Stimulated activated naive CD8-positive, alpha-beta T cell treated with anti-CD3 and anti-CD28 coated beads, Interleukin-15, amount 100 ng/mL, for 72 hours (primary cell): ENCODE data around the gene STXBP2.
A peak's percentile ranks its signal among the peaks of the same experiment; 100 is the strongest.

ENCODE experiments used
- ATAC-seq: fragments of 150-1000 bp; cut with Tn5 transposase; 2 replicates; pipeline ENCODE4 v1.10.0; 2021; ENCODE audit warnings: mild to moderate bottlenecking, moderate library complexity
- DNase-seq, 2 donors: peaks; one replicate each; pipeline ENCODE4 v3.0.0; 2021 to 2022
- H3K27ac Mint-ChIP-seq, 2 donors: one replicate each; pipeline ENCODE4 v1.8.0; 2022; ENCODE audit warnings: mild to moderate bottlenecking in 2 of 2, mixed read lengths in 2 of 2, moderate library complexity in 2 of 2
- H3K27me3 Mint-ChIP-seq: one replicate; pipeline ENCODE4 v1.8.0; 2022; ENCODE audit warnings: mixed read lengths
- H3K4me1 Mint-ChIP-seq: one replicate; pipeline ENCODE4 v1.8.0; 2022; ENCODE audit warnings: mild to moderate bottlenecking, mixed read lengths
- H3K4me3 Mint-ChIP-seq, 2 donors: one replicate each; pipeline ENCODE4 v1.8.0; 2022; ENCODE audit warnings: mild to moderate bottlenecking in 2 of 2, mixed read lengths in 2 of 2, moderate library complexity in 1 of 2
- H3K9me3 Mint-ChIP-seq, 2 donors: one replicate each; pipeline ENCODE4 v1.8.0; 2022; ENCODE audit warnings: mixed read lengths in 2 of 2

STXBP2 gene

GRCh38 chr19:7654401-7654800, 17.5 kb downstream of the STXBP2 start:
- no peak for ATAC-seq
- Mint-ChIP-seq H3K4me1 (peaks cover 48% of the 10 kb centered on the region), H3K4me3 (no peak overlapping the region), H3K27me3 (no peaks in the 10 kb centered on the region), H3K9me3 (no peaks in the 10 kb centered on the region), H3K27ac (peak overlapping the region in 1 of 2 donors; percentile 31)
- no peak for DNase-seq

GRCh38 chr19:7655581-7655980, 18.7 kb downstream of the STXBP2 start:
- DNase-seq, result no peak
- no peak for ATAC-seq
- H3K9me3 Mint-ChIP-seq, result no peaks in the 10 kb centered on the region
- peak overlapping the region in 1 of 2 donors; percentile 12 for H3K4me3 Mint-ChIP-seq
- no peaks in the 10 kb centered on the region for H3K27me3 Mint-ChIP-seq
- H3K4me1 Mint-ChIP-seq, result peaks cover 48% of the 10 kb centered on the region
- H3K27ac Mint-ChIP-seq, result peak overlapping the region in 1 of 2 donors; percentile 64

DNA sequence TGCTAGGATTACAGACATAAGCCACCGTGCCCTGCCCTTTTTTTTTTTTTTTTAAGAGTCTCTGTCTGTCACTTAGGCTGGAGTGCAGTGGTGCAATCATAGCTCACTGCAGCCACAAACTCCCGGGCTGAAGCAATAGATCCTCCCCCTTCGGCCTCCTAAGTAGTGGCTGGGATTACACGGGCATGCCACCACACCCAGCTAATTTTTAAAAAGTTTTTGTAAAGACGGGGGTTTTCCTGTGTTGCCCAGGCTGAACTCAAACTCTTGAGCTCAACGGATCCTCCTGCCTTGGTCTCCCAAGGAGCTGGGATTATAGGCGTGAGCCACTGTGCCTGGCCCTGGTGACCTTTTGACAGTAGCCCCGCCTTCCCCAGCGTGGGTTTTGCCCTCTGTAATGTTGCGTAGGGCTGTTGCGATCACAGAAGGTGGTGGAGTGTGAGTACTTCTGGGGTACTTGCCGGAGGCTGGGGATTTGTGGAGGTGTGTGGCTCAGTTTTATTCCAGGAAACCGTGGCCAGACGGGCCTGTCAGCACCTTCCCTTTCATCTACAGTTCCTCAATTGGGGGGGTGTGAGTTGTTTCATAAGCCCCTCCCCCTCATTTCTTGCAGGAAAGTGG, 20.3 kb downstream of the STXBP2 start:
- H3K9me3 Mint-ChIP-seq, result no peaks in the 10 kb centered on the region
- H3K27ac Mint-ChIP-seq, result peak overlapping the region; percentile 82 to 91
- peak overlapping the region; percentile 77 to 80 for H3K4me3 Mint-ChIP-seq
- H3K27me3 Mint-ChIP-seq, result no peaks in the 10 kb centered on the region
- peak; percentile 64 to 80 for DNase-seq
- ATAC-seq, result peak; percentile 88
- peaks cover 44% of the 10 kb centered on the region for H3K4me1 Mint-ChIP-seq

- DNase-seq (peak; percentile 61 to 76), ATAC-seq (peak; percentile 87)
- H3K9me3 Mint-ChIP-seq, result no peaks in the 10 kb centered on the region
- no peaks in the 10 kb centered on the region for H3K27me3 Mint-ChIP-seq
- H3K4me1 Mint-ChIP-seq, result peaks cover 34% of the 10 kb centered on the region
- peak overlapping the region; percentile 82 to 91 for H3K27ac Mint-ChIP-seq
- H3K4me3 Mint-ChIP-seq, result peak overlapping the region; percentile 77 to 80
Observed at GRCh38 chr19:7658219-7658686, 21.3 kb downstream of the STXBP2 start.

DNA sequence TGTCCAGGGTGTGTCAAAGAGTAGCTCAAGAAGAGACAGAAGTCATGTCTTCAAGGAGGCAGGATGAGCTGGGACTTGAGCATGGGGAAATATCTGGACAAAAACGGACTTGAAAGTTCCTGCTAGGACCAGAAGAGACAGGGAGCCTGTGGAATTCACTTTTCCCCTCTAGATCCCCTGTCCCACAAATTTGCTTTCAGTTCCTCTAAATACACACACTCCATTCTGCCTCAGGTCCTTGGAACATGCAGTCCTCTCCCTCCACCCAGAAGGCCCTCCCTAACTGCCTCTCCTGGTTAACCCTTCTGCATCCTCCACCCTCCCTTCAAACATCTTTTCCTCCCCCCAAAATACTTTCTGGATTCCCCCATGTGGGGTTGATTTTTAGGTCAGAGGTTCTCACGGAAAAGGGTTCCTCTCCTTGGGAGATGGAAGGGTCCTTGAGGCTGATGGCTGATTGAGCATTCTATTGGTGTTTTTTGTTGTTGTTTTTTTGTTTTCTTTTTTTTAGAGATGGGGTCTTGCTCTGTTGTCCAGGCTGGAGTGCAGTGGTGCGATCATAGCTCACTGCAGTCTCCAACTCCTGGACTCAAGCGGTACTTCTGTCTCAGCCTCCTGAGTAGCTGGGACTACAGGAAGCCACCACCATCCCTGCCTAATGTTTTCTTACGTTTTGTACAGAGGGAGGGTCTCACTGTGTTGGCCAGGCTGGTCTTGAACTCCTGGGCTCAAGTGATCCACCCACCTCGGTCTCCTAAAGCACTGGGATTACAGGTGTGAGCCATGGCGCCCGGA, 25.0 kb downstream of the STXBP2 start:
- no peak overlapping the region for H3K4me3 Mint-ChIP-seq
- peak overlapping the region in 1 of 2 donors; percentile 63 for H3K27ac Mint-ChIP-seq
- peaks cover 16% of the 10 kb centered on the region for H3K4me1 Mint-ChIP-seq

GRCh38 chr19:7662657-7663056, 25.7 kb downstream of the STXBP2 start:
- no peaks in the 10 kb centered on the region for H3K9me3 Mint-ChIP-seq
- ATAC-seq (no peak), DNase-seq (no peak)
- no peak overlapping the region for H3K4me3 Mint-ChIP-seq
- peaks cover 10% of the 10 kb centered on the region for H3K27me3 Mint-ChIP-seq
- peak overlapping the region in 1 of 2 donors; percentile 71 for H3K27ac Mint-ChIP-seq
- H3K4me1 Mint-ChIP-seq, result peaks cover 9% of the 10 kb centered on the region

More for the DNA sequence above, 25.0 kb downstream of the STXBP2 start:
- Mint-ChIP-seq H3K9me3 (no peaks in the 10 kb centered on the region), H3K27me3 (peaks cover 7% of the 10 kb centered on the region)
- no peak for DNase-seq
- ATAC-seq, result no peak

- DNase-seq (no peak), ATAC-seq (no peak)
- H3K4me1 Mint-ChIP-seq, result no peaks in the 10 kb centered on the region
- no peak overlapping the region for H3K27ac Mint-ChIP-seq
- no peak overlapping the region for H3K4me3 Mint-ChIP-seq
- no peaks in the 10 kb centered on the region for H3K9me3 Mint-ChIP-seq
- peaks cover 12% of the 10 kb centered on the region for H3K27me3 Mint-ChIP-seq
Observed at GRCh38 chr19:7663706-7664105, 26.8 kb downstream of the STXBP2 start.

- ATAC-seq, result no peak
- Mint-ChIP-seq H3K27ac (no peak overlapping the region), H3K4me3 (no peak overlapping the region), H3K27me3 (peaks cover 25% of the 10 kb centered on the region), H3K4me1 (peaks cover 11% of the 10 kb centered on the region), H3K9me3 (no peaks in the 10 kb centered on the region)
- DNase-seq, result no peak
Observed at GRCh38 chr19:7665076-7665475, 28.2 kb downstream of the STXBP2 start.

- DNase-seq, result no peak
- ATAC-seq, result peak; percentile 66
- Mint-ChIP-seq H3K9me3 (no peaks in the 10 kb centered on the region), H3K27ac (no peak within 1 kb of the TSS), H3K27me3 (peaks cover 50% of the 10 kb centered on the region), H3K4me1 (peaks cover 18% of the 10 kb centered on the region), H3K4me3 (peak within 1 kb of the TSS; percentile 19 to 90)
Observed at GRCh38 chr19:7668842-7669241, 31.9 kb downstream of the STXBP2 start, which contains the start of gene RETN. TSS of gene RETN (plus strand) at chr19:7669049. CDS start at chr19:7669327, 278 bp downstream.

- no peak for ATAC-seq
- peaks cover 58% of the 10 kb centered on the region for H3K27me3 Mint-ChIP-seq
- H3K4me1 Mint-ChIP-seq, result peaks cover 26% of the 10 kb centered on the region
- no peak for DNase-seq
- peak overlapping the region in 1 of 2 donors; percentile 90 for H3K4me3 Mint-ChIP-seq
- H3K27ac Mint-ChIP-seq, result no peak overlapping the region
- no peaks in the 10 kb centered on the region for H3K9me3 Mint-ChIP-seq
Observed at GRCh38 chr19:7669641-7670040, 32.7 kb downstream of the STXBP2 start.

- ATAC-seq (peak; percentile 69), DNase-seq (no peak)
- H3K4me1 Mint-ChIP-seq, result peaks cover 28% of the 10 kb centered on the region
- peaks cover 64% of the 10 kb centered on the region for H3K27me3 Mint-ChIP-seq
- no peaks in the 10 kb centered on the region for H3K9me3 Mint-ChIP-seq
- peak overlapping the region; percentile 83 to 90 for H3K4me3 Mint-ChIP-seq
- peak overlapping the region in 1 of 2 donors; percentile 76 for H3K27ac Mint-ChIP-seq
Observed at GRCh38 chr19:7670150-7670783, 33.4 kb downstream of the STXBP2 start.

- ATAC-seq (no peak), DNase-seq (no peak)
- Mint-ChIP-seq H3K27me3 (peaks cover 70% of the 10 kb centered on the region), H3K4me3 (peak overlapping the region; percentile 83 to 90), H3K4me1 (peaks cover 31% of the 10 kb centered on the region), H3K27ac (peak overlapping the region in 1 of 2 donors; percentile 71), H3K9me3 (no peaks in the 10 kb centered on the region)
Observed at GRCh38 chr19:7670790-7671189, 33.9 kb downstream of the STXBP2 start.

DNA sequence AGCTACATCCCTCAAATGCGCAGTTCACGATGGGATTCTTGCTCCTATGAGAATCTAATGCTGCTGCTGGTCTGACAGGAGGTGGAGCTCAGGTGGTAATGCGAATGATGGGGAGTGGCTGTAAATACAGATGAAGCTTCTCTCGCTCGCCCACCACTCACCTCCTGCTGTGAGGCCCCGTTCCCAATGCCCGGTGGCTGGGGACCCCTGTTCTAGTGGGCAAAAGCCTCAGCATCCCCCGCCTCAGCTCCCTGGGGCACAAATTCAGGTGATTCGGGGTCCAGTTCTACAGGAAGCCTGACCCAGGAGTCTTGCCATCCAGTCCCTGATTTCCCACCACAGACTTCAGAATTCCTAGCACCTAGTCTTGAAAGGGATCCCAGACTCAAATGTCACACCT, 35.6 kb downstream of the STXBP2 start:
- Mint-ChIP-seq H3K9me3 (no peaks in the 10 kb centered on the region), H3K4me3 (no peak overlapping the region), H3K27ac (no peak overlapping the region), H3K27me3 (peaks cover 76% of the 10 kb centered on the region), H3K4me1 (peaks cover 48% of the 10 kb centered on the region)
- DNase-seq (no peak), ATAC-seq (no peak)

DNA sequence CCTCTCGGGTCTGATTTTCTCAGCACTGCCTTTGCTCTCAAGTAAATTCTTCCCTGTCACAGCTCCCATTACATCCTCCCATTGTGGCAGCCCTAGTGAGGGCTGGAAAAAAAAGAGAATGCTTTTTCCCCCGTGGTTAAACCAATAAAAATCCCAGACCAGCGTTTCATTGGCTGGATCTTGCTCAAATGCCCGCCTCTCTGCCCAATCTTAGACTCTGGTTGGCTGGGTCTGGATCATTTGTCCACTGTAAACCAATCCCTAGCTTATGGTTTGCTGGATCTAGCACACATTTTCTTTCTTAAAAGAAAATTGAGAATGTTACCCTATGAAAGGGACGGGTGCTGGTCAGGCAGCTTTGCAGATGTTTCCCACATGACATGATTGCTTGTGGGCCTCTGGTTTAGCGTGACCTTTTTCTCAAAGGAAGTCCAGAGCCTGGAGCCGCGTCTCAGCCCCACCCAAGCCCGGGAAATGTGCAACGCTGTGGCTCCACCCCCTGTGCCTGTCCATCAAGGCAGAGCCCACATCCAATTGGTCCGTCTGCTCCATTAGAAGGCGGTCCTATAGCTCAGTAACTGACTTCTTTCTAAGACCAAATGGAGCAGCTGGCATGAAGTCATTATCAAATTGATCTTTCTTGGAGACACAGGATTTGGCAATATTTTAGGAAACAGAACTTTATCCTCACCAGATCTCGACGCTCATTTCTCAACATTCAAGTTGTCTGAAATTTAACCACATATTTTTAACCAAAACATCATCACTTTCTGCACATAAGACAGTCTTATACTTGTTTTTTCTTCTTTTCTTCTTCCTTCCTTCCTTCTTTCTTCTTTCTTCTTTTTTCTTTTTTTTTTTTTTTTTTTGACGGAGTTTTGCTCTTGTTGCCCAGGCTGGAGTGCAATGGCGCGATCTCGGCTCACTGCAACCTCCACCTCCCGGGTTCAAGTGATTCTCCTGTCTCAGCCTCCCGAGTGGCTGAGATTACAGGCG, 37.4 kb downstream of the STXBP2 start:
- Mint-ChIP-seq H3K4me1 (peaks cover 62% of the 10 kb centered on the region), H3K4me3 (no peak overlapping the region)

GRCh38 chr19:7676376-7676775, 39.5 kb downstream of the STXBP2 start:
- DNase-seq, result no peak
- ATAC-seq, result no peak
- Mint-ChIP-seq H3K4me1 (peaks cover 62% of the 10 kb centered on the region), H3K9me3 (no peaks in the 10 kb centered on the region), H3K27ac (no peak overlapping the region), H3K4me3 (peak overlapping the region in 1 of 2 donors; percentile 67), H3K27me3 (peaks cover 59% of the 10 kb centered on the region)

More for the DNA sequence above, 37.4 kb downstream of the STXBP2 start:
- DNase-seq (no peak), ATAC-seq (peak; percentile 38)
- H3K27ac Mint-ChIP-seq, result no peak overlapping the region
- H3K9me3 Mint-ChIP-seq, result no peaks in the 10 kb centered on the region
- H3K27me3 Mint-ChIP-seq, result peaks cover 80% of the 10 kb centered on the region
